SIG-M5 treated with dmso at 0.1 percent for 504 hours (cell line): ENCODE results near the gene ETNK2.

Experiments used
- DNase-seq: peaks from one replicate; lab custom pipeline; 2025; ENCODE audit not compliant: unreplicated experiment; lab: John Stamatoyannopoulos, UW

The ETNK2 gene

DNA sequence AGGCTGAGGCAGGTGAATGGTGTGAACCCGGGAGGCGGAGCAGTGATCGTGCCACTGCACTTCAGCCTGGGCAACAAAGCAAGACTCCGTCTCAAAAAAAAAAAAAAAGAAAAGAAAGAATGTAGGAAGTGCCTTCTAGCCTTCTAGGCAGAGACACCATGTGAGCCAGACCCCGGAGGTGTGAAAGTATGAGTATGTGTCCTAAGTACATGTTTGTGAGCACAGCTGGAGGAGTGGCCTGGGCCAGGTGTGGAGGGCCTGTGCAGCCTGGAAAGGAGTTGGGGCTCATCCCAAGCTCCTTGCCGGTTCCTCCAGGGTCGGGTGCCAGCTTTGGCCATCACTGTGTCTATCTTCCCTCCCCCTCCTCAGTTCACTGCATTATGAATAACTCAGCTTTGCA, 66.0 kb downstream of the ETNK2 start:
- DNase-seq, result no peak

DNA sequence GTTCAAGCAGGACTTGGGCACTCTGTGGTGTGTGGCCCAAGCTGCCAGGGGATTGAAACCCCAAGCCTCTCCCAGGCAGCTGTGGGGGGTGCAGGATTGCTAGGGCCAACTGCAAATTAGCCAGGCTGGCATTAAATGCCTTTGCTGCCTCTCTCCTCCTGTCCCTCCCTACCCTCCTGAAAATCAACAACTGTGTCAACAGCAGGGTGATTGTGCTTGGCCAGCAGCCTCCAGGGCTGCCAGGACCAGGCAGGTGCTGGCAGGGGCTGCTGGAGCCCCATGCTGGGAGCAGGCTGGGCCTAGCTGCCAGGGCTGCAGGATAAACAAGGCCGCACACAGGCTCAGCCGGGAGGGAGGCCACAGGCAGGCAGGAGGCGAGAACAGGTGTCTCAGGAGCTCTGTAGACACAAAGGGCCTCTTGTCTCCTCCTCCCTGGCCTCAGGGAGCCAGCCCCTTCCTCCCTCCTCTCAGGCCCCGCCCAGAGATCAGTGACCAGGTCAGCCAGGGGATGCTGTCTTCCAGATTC, 67.5 kb downstream of the ETNK2 start:
- no peak for DNase-seq

DNA sequence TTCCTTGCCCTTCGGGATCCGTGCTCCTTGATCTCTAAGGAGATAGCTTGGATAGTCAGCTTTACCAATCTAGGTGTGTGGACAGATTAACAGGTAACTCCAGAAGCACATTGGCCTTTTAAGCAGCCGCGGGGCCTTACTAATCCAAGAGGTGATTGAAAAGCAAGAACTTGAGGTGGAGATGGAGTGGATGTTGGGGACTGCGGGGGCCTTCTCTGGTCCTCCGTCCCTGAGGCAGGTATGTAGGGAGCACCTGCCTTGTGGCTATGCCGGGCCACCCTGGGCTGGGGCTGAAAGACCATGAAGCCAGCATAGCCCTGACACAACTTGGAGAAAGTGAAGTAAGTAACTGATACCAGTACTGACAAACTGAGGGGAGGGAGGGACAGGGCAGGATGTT, 68.4 kb downstream of the ETNK2 start:
- DNase-seq, result no peak

DNA sequence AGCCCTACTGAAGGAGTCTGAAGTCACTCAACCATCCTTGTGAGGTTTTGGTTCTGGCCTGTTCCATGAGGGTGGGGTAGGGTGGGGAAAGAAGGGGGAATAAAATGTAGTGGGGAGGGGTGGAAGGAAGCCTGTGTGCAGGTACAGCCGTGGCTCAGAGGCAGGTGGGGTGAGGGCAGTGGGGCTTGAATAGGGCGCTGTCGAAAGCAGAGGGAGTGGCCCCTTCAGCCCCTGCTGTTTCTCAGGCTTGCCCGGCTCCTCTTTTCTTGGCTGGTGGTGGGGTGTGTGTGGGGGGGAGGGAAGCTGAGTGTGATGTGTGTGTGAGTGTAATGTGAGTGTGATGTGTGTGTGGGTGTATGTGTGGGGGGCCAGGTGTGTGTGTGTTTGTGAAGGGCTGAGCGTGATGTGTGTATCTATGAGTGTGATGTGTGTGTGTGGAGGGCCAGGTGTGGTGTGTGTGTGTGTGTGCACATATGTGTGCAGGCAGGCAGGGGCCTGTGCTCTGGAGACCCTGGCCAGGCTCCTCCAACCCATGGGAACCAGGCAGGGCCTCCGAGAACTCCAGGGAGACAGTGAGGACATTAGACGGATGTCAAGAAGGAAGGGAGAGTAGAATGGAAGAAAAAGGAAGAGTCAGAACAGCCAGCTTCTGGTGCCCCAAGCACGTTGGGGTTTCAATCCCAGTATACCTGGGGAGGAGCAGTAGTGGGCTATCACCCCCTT, 69.9 kb downstream of the ETNK2 start:
- DNase-seq, result no peak

DNA sequence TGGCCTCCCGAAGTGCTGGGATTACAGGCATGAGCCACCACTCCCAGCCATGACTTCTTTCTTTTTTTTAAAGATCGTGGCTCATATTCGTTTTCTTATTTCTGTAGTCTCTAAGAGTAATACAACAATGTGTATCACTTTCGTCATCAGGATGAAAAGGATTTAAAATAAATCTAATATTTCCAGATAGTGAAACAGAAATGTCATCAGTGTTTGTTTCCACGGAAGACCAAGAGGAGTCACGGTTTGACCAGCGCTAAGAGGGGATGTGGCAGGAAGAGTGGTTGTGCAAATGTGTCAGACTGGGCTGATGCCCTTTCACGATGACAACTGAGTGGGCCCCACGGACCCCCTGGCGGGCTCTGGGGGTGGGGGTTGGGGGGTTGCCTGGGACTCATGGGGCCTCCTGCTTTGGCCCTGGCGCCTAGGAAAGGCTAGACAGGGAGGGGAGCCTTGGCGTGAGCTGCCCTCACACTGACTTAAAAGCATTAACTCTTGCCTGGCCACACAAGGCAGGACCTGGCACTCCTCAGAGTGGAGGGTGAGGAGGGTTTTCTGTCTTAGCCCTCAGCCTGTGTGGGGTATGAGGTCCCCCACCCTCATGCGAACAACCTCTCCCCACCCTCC, 70.6 kb downstream of the ETNK2 start:
- DNase-seq, result no peak
